Hindlimb muscle (tissue), 1 donor: ENCODE results near the gene IRF2. TPM values are rescaled to one million over a fixed set of nuclear protein-coding genes. Genes with fewer than 3 reads are reported as not detected.

ENCODE experiments used
- DNase-seq: peaks from one replicate; pipeline ENCODE4 v3.0.0-alpha.2; 2013
- polyA plus RNA-seq: library from polyadenylated mRNA; unstranded; fragments of 120-200 nt; gene quantifications from one replicate; pipeline ENCODE4 v1.2.1, GENCODE V29; 2013; ENCODE audit not compliant: insufficient read length

The IRF2 gene
- polyA plus RNA-seq, 1 donor, result 16.7 TPM

- DNase-seq, result peak; percentile 32
Measured at GRCh38 chr4:184473499-184474262, 669 bp downstream of the IRF2 start.

DNA sequence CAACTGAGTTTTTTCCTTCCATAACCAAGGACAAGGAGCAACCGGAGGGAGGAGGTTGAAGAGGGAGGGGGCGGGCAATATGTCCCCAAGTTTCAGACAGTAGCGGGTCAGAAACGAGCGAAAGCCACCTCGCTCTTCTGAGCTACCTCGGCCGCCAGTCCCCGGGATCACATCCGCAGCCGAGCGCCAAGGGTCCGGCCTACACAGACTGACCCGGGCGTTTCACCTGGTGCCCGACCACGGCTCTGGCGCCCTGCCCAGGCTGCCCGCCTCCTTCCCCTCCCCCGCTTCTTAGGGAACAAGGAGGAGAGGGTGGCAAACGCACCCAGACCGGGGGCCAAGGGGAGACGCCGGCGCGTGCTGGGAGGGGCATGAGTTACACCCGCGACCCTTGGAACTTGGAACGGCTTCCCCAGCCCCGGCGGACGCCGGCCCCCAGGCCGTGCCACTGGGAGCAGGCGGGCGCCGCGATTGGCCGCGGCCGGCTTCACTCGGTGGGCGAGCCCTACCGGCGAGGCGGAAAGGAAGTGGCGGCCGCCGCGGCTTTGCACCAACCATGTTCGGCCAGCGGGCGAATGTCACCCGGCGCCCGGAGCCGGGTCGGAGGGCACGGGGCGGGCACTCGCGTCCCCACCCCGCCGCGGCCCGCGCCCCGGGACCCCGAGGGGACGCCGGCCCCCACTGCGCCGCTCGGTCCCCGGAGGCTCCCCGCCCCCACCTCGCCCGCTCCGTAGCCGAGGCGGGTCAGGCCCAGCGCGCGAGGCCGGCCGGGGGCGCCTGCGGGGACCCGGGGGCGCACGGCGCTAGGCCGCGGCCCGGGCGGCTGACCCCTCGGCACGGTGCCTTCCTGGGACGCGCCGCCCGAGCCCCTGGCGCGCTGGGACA, 1.5 kb downstream of the IRF2 start:
- peak; percentile 67 for DNase-seq

DNA sequence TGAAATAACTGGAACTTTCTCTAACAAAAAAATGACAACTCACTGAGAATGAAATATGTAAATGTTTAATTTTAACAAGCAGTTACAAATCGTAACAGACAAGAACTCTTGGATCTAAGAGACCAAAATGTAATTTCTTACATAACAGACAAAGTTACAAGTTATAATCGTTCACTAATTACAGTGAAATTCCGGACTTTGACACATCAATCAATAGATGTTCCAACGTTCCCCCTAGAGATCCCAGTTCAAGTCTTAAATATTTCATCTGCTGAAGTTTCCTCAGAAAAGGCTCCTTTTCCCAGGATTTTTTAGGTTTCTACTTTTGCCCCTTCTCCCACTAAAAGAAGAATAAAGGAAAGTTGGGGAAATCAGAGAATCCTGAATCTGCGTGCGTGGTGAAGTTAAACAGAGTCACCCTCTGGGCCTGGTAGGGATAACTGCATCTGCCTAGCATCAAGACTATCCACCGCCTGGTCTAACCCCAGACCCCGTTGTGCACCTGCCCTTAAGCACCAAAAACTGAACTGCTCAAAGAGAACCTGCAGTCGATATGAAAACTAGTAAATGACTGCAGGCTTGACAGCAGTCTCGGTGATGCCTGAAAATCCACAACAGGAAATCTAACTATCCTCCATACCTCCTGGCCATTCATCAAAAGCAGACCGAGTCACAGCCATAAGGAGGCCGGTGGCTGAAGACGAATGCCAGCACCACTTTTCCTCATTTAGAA, 2.3 kb downstream of the IRF2 start:
- DNase-seq, result peak; percentile 29

- no peak for DNase-seq
Measured at GRCh38 chr4:184470785-184471110, 3.6 kb downstream of the IRF2 start.

GRCh38 chr4:184466634-184467033, 7.7 kb downstream of the IRF2 start:
- DNase-seq, result no peak

- DNase-seq, result no peak
Measured at GRCh38 chr4:184464759-184465454, 9.4 kb downstream of the IRF2 start.

DNA sequence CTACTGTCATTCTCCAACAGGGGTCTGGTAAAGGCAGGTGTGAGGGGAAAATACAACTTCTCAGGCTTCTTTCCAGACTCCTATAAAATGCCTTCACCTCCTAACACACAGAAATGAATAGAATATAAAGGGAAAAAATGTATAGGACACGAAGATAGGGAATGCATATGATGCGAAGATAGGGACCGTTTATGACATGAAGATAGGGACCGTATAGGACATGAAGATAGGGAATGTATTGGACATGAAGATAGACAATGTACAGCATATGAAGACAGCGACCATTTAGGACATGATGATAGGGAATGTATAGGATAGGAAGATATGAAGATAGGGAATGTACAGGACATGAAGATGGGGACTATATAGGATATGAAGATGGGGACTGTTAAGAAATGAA, 10.5 kb downstream of the IRF2 start:
- DNase-seq, result no peak

GRCh38 chr4:184463158-184463557, 11.2 kb downstream of the IRF2 start:
- DNase-seq, result no peak

DNA sequence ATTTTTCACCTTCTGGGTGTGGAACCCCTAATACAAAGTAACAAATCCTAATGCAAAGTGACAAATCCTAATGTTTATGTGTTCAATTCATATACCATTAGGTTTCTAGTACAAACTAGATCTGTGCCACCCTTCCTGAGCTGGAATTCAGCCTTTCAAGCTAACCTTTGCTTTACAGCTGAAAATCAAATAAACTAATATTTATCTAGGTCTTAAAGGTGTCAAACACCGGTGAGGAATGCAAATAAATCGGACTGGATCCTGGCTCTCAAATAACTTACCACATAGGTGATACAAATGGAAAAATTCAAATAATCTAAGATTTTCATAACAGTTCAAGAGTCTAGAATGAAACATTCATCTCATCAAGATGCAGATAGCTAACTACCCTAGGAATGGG, 11.6 kb downstream of the IRF2 start:
- no peak for DNase-seq

DNA sequence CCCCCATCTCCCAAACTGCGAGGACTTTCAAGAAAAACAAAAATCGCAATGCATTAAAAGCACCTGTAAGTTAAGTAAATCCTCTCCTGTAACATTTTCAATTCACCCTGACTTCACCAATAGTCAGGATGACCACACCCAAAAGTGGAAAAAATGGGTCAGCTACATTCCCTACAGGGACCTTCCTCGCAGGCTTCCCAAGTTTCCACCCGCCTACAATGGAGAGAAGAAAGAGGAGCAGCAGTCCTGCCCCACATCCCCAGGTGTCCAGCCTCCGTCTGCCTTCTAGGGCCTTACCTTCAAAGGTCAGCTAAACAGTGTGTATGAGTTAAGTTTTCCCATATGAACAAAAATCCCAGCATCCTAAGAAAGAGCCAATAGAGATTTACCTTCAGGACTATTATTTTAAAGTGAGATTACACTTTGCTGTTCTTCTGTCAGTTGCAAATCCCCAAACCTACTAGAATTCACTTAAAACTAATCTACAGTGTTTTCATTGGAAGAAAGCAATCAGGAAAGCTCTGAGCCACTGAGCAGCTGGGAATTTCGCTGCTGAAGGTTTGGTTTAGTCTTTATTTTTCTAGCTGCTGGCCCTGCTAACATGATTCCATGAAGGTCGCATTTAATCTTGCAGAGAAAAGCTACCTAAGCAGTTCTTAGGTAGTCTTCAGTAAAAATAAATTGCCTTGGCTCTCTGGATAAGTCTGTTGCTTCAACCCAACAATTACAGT, 12.5 kb downstream of the IRF2 start:
- no peak for DNase-seq

GRCh38 chr4:184460499-184461285, 13.7 kb downstream of the IRF2 start:
- no peak for DNase-seq

- no peak for DNase-seq
Measured at GRCh38 chr4:184459413-184459812, 14.9 kb downstream of the IRF2 start.

DNA sequence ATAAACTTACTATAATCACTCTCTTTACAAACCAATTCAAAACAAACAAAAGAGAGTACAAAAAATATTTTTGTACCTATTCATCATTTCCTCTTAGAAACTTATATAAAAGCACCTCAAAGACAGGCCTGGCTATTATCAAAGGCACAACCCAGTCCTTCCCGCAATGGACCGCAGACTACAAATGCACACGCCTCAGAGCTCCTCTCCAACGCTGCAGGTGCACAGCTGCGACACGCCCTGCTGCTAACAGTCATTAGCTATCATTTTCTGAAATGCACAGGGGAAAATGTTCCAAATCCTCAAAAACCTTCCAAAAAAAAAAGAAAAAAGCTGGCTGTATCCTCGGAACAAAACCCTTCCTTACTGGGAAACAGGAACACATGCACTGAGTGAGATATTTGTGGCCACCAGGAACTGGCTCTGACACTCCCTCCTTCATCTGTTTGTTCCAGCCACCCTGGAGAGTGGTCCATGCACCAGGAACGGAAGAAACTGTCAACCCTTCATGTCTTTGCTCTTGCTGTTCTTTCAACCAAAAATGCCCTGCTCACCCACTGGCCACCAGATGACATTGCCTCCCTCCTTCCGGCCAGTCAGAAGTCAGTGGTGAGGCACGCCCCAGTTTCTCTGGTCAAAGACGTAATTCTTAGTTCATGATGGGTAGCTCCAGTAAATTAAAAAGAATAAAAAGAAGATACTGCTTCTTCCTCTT, 16.7 kb downstream of the IRF2 start:
- DNase-seq, result no peak

GRCh38 chr4:184456337-184456736, 18.0 kb downstream of the IRF2 start:
- no peak for DNase-seq

GRCh38 chr4:184455299-184455698, 19.1 kb downstream of the IRF2 start:
- no peak for DNase-seq

DNA sequence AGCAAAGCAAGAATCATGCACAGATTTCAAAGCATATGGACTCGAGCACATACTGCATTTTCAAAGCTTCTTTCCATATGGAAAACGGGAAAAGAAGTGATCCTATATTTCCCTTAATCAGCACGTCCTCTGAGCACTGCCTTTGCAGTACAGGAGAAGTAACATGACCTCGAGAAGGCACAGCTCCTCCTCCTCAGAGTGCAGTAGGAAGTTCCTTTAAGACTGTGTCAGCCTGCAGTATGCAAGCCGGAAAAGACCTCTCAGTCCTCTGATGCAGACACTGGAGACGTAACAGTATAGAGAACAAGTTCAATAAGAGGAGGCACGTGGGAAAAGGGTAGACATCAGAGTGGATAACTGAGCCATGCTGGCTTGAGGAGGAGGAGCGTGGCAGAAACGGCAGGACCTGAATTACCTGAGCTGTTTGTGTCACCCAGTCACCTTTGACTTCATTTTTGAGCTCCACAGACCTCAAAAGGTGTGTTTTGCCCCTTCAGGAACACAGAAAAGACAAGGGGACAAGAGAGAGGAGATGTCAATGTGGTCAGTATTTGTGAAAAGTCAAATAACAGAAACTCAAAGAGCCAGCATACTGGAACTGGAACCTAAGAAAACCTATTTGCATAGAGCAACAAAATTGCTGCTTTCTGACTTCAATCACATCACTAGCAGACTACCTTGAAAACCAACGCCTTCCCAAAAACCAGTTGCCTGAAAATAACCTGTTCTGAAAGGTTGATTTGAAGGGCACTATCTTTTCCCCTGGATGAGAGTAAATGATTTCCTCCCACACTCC, 20.8 kb downstream of the IRF2 start:
- peak; percentile 56 for DNase-seq

GRCh38 chr4:184452740-184453139, 21.6 kb downstream of the IRF2 start:
- no peak for DNase-seq

- no peak for DNase-seq
Measured at GRCh38 chr4:184451726-184452125, 22.6 kb downstream of the IRF2 start.

DNA sequence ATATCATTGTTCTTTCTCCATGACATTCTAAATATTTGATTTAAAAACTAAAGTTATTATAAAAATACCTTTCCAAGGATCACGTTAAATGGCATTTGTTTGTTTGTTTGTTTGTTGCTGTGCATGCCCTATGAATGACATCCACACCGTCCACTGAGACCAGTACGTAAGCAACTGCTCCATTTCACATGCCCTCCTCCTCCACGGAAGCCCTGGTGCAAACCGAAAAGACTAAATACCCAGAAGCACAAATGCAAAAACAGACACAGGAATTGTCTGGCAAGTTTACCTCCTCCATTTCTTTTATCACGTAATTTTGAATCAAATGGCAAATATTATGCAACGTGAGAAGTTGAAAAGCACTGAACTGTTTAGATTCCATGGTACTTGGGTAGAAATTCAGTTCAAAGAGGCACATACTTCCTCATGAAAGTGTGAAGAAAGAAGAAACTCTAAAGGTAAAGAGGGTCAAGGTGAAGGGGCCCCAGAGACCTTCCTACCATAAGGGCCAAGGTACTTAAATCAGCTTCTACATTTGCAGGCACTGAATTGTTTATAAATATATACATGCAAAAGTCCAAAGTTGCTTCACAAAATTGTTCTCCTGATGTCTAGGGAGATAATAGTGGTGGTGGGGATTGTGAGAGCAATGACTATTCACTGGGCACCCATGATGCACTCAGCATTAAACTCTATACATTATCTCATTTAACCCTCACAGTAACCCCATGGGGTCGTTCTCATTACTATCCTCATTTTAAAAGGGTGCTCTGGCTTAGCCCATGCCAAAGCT, 23.4 kb downstream of the IRF2 start:
- no peak for DNase-seq
